ENCODE data around the gene ARID1B. TPM values are rescaled to one million over a fixed set of nuclear protein-coding genes. Genes with fewer than 3 reads are reported as not detected.

ARID1B gene
- total RNA-seq, 2 donors from 2014 or later: 92.3 to 129 TPM

DNA sequence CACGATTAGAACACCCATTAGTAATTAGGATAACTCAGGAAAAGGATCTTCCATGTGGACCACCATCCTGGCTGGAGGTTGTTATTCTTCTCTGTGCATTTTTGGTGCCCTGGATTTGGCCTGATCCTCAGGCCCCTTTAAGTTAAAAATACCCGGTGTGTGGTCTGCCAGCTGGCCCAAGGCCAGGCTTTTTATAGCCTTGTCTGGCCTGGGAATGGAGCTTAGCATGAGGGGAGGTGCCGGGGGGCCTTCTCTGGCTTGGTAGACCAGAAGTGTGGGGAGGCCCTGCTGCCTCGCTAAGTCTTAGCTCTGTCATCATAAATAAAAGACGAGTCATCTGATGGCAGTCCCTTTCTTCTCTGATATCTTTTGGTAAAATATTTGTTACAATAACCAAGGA is 71.4 kb downstream of the ARID1B start:
- Mint-ChIP-seq H3K4me3 (no peak overlapping the region), H3K27ac (peak overlapping the region in 1 of 2 donors; percentile 77), H3K36me3 (no peaks in the 10 kb centered on the region), H3K4me1 (ENCODE audit: low read depth in 2 of 2) (peaks cover 52 to 62% of the 10 kb centered on the region in 2 donors), H3K27me3 (no peaks in the 10 kb centered on the region), H3K9me3 (no peaks in the 10 kb centered on the region)
- ATAC-seq (no peak), DNase-seq (ENCODE audit: low spot score) (no peak)

DNA sequence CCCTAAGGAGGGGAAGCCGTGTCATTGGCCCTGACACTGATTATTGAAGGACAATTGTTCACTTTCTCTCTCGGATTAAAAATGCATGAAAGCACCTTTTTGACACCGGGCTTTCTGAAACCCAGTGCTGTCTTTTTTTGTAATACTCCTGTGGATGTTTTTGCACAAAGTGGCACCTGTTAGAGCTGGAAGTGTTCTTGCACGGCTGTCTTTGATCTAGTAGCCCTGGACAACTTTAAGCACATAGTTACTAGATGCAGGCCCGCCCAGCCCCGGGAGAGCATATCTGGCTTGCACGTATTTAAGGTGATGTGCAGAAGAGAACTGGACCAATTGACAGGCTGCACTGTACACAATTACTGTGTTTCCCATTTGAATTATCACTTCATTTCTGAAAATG is 72.6 kb downstream of the ARID1B start:
- no peak overlapping the region for H3K4me3 Mint-ChIP-seq
- no peaks in the 10 kb centered on the region for H3K27me3 Mint-ChIP-seq
- H3K4me1 Mint-ChIP-seq (ENCODE audit: low read depth in 2 of 2): peaks cover 57 to 60% of the 10 kb centered on the region in 2 donors

DNA sequence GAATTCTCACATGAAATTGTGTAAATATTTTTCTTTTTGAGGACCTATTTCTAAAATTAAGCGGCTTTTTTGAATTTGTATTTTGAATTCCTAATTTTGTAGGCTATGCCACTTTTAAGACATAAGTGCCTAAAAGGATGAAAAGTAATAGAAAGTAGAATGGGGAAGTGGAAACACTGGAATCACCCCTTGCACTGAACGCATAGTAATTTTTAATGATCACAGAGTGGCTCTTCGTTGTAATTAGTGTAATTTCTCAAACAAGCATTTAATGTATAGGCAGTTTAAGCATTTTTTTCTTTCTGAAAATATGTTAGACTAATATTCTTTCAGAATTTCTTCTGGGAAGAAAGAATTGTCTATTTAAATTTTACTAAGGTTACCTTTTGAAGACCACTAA is 73.2 kb downstream of the ARID1B start:
- no peaks in the 10 kb centered on the region for H3K27me3 Mint-ChIP-seq
- H3K4me1 Mint-ChIP-seq (ENCODE audit: low read depth in 2 of 2): peaks cover 56 to 58% of the 10 kb centered on the region in 2 donors
- no peak overlapping the region for H3K27ac Mint-ChIP-seq
- H3K36me3 Mint-ChIP-seq: no peaks in the 10 kb centered on the region
- H3K4me3 Mint-ChIP-seq: no peak overlapping the region
- DNase-seq (ENCODE audit: low spot score) (no peak), ATAC-seq (no peak)
- H3K9me3 Mint-ChIP-seq: no peaks in the 10 kb centered on the region

More for the DNA sequence above, 72.6 kb downstream of the ARID1B start:
- Mint-ChIP-seq H3K27ac (peak overlapping the region in 1 of 2 donors; percentile 58), H3K9me3 (no peaks in the 10 kb centered on the region), H3K36me3 (no peaks in the 10 kb centered on the region)
- no peak for ATAC-seq
- no peak for DNase-seq (ENCODE audit: low spot score)

DNA sequence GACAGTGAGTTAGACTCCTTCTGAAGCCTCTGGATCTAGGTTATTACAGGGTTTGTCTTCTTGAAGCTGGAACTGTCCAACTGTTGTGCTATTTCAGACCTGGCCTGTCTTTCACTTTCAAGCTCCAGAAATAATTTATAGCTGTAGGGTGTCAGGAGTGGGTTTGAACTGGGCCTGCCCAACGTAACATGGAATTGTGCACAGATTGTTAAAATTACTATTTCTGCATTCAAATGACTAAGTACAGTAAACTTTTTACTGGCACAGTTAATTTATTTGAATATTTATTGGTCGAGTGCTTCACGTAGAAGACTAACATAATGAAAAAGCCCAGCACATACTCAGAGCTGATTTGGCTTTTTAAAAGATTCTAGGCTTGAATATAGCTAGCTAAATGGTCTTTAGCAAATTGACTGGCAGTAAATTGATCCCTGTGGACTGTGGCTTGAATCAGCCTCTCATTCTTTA is 74.3 kb downstream of the ARID1B start:
- Mint-ChIP-seq H3K36me3 (no peaks in the 10 kb centered on the region), H3K4me1 (ENCODE audit: low read depth in 2 of 2) (peaks cover 60 to 63% of the 10 kb centered on the region in 2 donors), H3K27ac (no peak overlapping the region), H3K27me3 (no peaks in the 10 kb centered on the region), H3K9me3 (no peaks in the 10 kb centered on the region), H3K4me3 (no peak overlapping the region)
- no peak for DNase-seq (ENCODE audit: low spot score)
- no peak for ATAC-seq

DNA sequence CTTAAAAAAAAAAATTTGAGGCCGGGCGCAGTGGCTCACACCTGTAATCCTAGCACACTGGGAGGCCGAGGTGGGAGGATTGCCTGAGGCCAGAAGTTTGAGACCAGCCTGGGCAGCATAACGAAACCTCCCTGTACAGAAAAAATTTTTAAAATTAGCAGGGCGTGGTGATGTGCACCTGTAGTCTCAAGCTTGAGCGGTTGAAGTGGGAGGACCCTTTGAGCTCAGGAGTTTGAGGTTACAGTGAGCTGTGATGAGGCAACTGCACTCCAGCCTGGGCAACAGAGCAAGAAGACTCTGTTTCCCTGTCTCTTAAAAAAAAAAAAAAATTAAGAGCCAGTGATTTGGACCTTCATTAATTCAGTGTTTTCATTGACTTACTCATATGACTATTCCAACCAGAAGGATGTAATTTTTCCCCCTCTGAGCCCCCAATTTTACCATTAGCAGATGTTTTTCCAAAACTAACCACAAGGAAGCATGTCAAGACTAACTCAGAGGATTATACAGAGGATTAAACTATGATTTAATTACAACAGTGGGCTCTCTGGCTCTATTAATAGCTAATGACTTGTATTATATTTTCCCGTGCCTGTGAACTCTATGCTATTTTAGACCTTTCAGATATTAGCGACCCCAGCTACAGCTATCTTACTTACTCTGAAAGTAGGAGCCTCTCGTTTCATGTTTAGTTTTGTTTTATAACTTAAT is 75.1 kb downstream of the ARID1B start:
- ATAC-seq (no peak), DNase-seq (ENCODE audit: low spot score) (no peak)
- Mint-ChIP-seq H3K36me3 (no peaks in the 10 kb centered on the region), H3K27me3 (no peaks in the 10 kb centered on the region), H3K4me1 (ENCODE audit: low read depth in 2 of 2) (peaks cover 60 to 63% of the 10 kb centered on the region in 2 donors), H3K27ac (no peak overlapping the region), H3K9me3 (no peaks in the 10 kb centered on the region), H3K4me3 (no peak overlapping the region)

DNA sequence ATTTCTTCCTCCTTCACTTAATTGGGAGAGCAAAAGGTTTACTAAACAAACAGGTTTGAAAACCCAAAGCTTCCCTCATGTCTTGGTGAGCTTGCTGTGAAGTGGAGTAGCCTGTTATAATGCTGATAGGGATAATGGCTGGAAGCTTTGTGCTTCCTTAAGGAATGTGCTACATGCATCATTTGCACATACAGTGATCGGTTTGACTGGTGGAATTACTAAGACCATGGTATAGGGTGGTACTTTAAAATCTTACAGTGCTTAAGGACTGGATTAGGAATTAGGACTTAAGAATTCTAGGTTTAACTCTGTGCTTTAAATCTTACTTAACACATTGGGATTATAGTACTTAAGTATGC is 75.7 kb downstream of the ARID1B start:
- H3K36me3 Mint-ChIP-seq: no peaks in the 10 kb centered on the region
- DNase-seq (ENCODE audit: low spot score) (no peak), ATAC-seq (no peak)
- peaks cover 61 to 63% of the 10 kb centered on the region in 2 donors for H3K4me1 Mint-ChIP-seq (ENCODE audit: low read depth in 2 of 2)
- no peaks in the 10 kb centered on the region for H3K9me3 Mint-ChIP-seq
- no peaks in the 10 kb centered on the region for H3K27me3 Mint-ChIP-seq
- H3K27ac Mint-ChIP-seq: no peak overlapping the region
- no peak overlapping the region for H3K4me3 Mint-ChIP-seq

DNA sequence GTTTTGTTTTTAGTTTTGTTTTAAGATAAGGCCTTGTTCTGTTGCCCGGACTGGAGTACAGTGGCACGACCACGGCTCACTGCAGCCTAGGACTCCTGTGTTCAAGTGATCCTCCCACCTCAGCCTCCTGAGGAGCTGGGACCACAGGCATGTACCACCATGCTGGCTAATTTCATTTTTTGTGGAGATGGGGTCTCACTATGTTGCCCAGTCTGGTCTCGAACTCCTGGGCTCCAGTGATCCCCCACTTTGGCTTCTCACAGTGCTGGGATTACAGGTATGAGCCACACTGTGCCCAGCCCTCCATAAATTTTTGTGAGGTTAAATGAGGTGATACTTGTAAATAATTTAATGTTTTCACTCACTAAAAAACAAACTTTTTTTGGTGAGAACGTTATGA is 76.6 kb downstream of the ARID1B start:
- ATAC-seq: no peak
- DNase-seq (ENCODE audit: low spot score): no peak
- Mint-ChIP-seq H3K9me3 (no peaks in the 10 kb centered on the region), H3K27ac (no peak overlapping the region), H3K4me1 (ENCODE audit: low read depth in 2 of 2) (peaks cover 57 to 60% of the 10 kb centered on the region in 2 donors), H3K36me3 (no peaks in the 10 kb centered on the region), H3K4me3 (no peak overlapping the region), H3K27me3 (no peaks in the 10 kb centered on the region)

DNA sequence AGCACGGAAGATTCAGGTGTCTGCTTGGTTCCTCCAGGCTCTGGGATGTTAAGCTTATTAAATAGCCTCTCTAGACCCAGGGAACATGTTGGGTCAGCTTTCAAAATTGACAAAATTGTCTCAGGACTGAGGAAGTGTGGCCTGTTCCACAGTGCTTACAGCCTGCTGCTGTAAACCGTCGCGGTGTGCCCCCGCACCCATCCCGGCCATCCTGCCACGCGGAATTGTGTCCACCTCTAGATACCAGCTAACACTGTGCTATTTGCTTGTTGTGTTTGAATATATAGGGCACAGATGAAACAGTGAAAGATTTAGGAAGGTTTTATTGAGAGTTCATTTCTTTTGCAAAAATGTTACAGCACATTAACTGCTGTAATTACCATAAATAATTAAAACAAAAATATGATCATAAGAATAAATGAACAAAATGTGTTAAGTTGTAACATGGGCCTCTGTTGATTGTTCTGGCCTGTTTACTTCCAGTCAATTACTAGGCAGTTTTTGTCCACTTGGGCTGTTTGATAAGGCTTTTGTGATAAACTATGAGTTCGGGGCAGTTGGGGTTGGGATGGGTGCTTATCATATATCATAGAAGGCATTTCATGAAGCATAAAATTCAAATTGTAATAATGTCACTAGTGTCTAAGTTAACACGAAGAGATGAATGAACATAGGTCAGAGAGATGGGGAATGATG is 77.4 kb downstream of the ARID1B start:
- no peak for DNase-seq (ENCODE audit: low spot score)
- peak overlapping the region in 1 of 2 donors; percentile 29 for H3K27ac Mint-ChIP-seq
- no peaks in the 10 kb centered on the region for H3K27me3 Mint-ChIP-seq
- peaks cover 54 to 56% of the 10 kb centered on the region in 2 donors for H3K4me1 Mint-ChIP-seq (ENCODE audit: low read depth in 2 of 2)
- no peak for ATAC-seq
- H3K4me3 Mint-ChIP-seq: no peak overlapping the region
- H3K36me3 Mint-ChIP-seq: no peaks in the 10 kb centered on the region
- H3K9me3 Mint-ChIP-seq: no peaks in the 10 kb centered on the region

DNA sequence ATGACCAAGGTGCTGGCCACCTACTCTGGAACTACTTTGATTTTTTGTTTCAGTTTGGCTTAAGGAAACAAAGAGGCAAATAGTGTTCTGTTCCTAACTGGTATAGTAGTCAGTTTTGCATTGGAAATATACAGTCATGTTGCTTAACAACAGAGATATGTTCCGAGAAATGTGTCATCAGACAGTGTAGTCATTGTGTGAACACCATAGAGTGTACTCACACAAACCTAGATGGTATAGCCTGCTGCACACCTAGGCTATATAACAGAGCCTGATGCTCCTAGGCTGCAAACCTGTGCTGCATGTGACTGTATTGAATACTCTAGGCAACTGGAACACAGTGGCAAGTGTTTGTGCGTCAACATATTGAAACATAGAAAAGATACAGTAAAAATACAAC is 80.4 kb downstream of the ARID1B start:
- peak; percentile 75 to 88 for ATAC-seq
- no peaks in the 10 kb centered on the region for H3K27me3 Mint-ChIP-seq
- H3K9me3 Mint-ChIP-seq: no peaks in the 10 kb centered on the region
- H3K4me1 Mint-ChIP-seq (ENCODE audit: low read depth in 2 of 2): peaks cover 65 to 66% of the 10 kb centered on the region in 2 donors
- peak overlapping the region; percentile 2 for H3K4me3 Mint-ChIP-seq
- H3K36me3 Mint-ChIP-seq: no peaks in the 10 kb centered on the region
- H3K27ac Mint-ChIP-seq: peak overlapping the region; percentile 14 to 16
- no peak for DNase-seq (ENCODE audit: low spot score)

DNA sequence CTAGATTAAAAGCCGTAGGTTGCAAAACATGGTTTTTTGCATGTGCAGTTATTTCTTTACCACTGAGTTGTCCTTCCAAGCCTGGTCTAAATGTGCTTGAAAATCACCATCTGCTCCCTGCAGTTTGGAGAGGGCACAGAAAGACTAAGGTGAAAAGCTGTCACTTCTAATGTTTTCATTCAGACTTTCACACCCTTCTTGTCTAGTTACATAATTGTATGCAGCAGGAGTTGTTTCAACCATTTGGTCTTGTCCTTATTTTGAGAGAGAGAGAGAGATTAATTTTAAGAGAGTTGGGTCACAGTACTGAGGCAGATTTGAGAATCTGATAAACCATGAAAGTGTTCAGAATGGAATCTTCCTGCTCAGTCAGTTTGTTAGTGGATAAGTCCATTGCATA is 82.5 kb downstream of the ARID1B start:
- no peak for DNase-seq (ENCODE audit: low spot score)
- no peaks in the 10 kb centered on the region for H3K9me3 Mint-ChIP-seq
- no peaks in the 10 kb centered on the region for H3K36me3 Mint-ChIP-seq
- no peaks in the 10 kb centered on the region for H3K27me3 Mint-ChIP-seq
- H3K4me3 Mint-ChIP-seq: no peak overlapping the region
- H3K27ac Mint-ChIP-seq: no peak overlapping the region
- ATAC-seq: no peak
- H3K4me1 Mint-ChIP-seq (ENCODE audit: low read depth in 2 of 2): peaks cover 64 to 71% of the 10 kb centered on the region in 2 donors

DNA sequence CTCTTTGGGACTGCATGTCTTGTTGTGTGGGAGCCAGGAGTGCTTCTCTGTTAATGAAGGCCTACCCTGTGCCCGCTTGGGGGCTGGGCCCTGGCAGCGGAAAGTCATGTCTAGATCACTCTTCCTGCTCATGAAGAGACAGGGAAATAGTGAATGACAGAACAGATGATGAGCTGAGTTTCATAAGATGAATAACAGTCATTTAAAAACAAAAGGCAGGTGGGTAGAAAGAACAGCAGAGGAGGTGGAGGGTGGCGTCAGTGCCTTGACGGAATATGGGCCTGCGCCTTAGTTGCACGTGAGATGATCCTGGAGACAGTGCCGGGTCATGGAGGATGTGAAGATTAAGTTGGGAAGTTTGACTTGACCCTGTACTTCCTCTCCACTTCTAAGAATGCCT is 85.5 kb downstream of the ARID1B start:
- H3K27me3 Mint-ChIP-seq: no peaks in the 10 kb centered on the region
- ATAC-seq: no peak
- H3K4me3 Mint-ChIP-seq: no peak overlapping the region
- H3K36me3 Mint-ChIP-seq: no peaks in the 10 kb centered on the region
- DNase-seq (ENCODE audit: low spot score): no peak
- peak overlapping the region in 1 of 2 donors; percentile 40 for H3K27ac Mint-ChIP-seq
- peaks cover 59 to 67% of the 10 kb centered on the region in 2 donors for H3K4me1 Mint-ChIP-seq (ENCODE audit: low read depth in 2 of 2)
- no peaks in the 10 kb centered on the region for H3K9me3 Mint-ChIP-seq

DNA sequence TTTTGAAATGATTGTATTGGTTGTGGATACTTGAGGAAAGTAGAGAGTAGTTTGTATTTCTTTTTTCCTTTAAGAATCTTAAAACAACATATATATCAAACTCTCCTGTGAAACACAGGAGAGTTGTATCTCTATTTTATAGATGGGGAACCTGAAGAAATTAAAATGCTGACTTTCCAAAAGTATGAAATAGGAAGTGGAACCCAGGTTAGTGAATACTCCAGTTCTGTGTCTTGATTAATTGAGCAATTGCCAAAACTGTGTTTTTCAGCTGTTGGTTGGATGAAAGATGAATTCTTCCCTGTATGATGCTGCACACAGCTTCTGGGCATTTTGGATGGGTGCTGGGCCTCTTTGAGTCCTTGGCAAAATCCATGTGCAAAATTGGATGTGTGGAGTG is 86.3 kb downstream of the ARID1B start:
- H3K27me3 Mint-ChIP-seq: no peaks in the 10 kb centered on the region
- H3K4me3 Mint-ChIP-seq: no peak overlapping the region
- DNase-seq (ENCODE audit: low spot score): no peak
- no peaks in the 10 kb centered on the region for H3K9me3 Mint-ChIP-seq
- peaks cover 57 to 61% of the 10 kb centered on the region in 2 donors for H3K4me1 Mint-ChIP-seq (ENCODE audit: low read depth in 2 of 2)
- no peak for ATAC-seq
- H3K27ac Mint-ChIP-seq: peak overlapping the region in 1 of 2 donors; percentile 40
- no peaks in the 10 kb centered on the region for H3K36me3 Mint-ChIP-seq

DNA sequence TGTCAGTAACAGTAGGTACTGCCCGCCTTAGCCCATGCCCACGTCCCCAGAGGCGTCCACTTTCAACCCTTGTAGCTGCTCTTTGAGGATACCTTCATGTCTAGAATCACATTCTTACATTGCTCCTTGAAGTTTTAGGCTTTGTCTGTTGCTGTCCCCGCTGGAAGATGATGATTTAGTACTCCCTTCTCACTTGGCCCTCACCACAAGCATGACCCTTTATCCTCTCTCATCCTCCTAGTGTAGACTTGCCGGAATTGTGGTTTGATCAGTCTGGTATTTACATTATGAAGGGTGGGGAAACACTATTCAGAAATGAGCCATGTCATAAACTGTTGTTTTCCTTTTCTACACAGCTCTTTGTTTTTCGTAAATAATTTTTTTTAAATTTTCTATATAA is 87.4 kb downstream of the ARID1B start:
- Mint-ChIP-seq H3K4me1 (ENCODE audit: low read depth in 2 of 2) (peaks cover 57 to 60% of the 10 kb centered on the region in 2 donors), H3K4me3 (no peak overlapping the region), H3K27ac (peak overlapping the region in 1 of 2 donors; percentile 51), H3K36me3 (no peaks in the 10 kb centered on the region), H3K9me3 (no peaks in the 10 kb centered on the region), H3K27me3 (no peaks in the 10 kb centered on the region)
- DNase-seq (ENCODE audit: low spot score): no peak
- ATAC-seq: no peak

DNA sequence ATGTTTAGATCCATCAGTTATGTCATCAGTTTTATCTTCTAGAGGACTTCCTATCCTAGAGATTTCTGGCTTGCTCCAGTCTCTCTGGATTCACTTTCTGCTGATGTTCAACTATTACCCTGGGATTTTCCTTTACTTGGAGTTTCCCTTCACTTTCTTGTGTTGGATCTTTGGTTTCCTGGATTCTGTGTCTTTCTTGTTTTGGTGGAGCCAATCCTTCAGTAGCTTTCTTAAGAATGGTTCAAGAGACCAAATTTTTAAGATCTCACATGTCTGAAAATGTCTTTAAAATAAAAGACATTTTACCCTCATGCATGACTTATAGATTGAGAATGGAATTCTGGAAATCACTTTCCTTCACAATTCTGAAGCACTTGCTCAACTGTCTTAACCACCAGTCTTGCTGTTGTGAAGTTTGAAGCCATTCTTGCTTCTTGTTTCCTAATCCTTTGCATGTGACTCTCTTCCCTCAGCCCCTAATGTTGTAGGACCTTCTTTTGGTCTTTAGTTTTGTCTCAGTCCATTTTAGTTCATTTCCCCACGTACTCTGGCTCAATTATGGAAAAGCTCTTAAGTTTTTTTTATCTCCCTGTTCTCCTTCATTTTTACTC is 87.9 kb downstream of the ARID1B start:
- Mint-ChIP-seq H3K27me3 (no peaks in the 10 kb centered on the region), H3K4me1 (ENCODE audit: low read depth in 2 of 2) (peaks cover 54 to 56% of the 10 kb centered on the region in 2 donors), H3K9me3 (no peaks in the 10 kb centered on the region), H3K27ac (peak overlapping the region in 1 of 2 donors; percentile 51), H3K36me3 (no peaks in the 10 kb centered on the region), H3K4me3 (no peak overlapping the region)
- ATAC-seq: no peak
- no peak for DNase-seq (ENCODE audit: low spot score)

Measured in natural killer cell treated with Interleukin-12 subunit alpha and Interleukin-12 subunit beta and Interleukin-15 and Interleukin-18, amount 100 ng/mL, for 72 hours (primary cell).